HepG2 (cell line): ENCODE data around the gene TOB2. TPM values are rescaled to one million over a fixed set of nuclear protein-coding genes. Genes with fewer than 3 reads are reported as not detected.

Source experiments
- ASH2L ChIP-seq: fragments of 300-600, 200-600 bp; sonication (generic); IDR thresholded peaks from 2 replicates; pipeline ENCODE4 v1.7.0; 2017; ENCODE audit warnings: low read depth, mild to moderate bottlenecking, moderate library complexity, mixed read lengths, low read length; ENCODE audit not compliant: insufficient read length
- EZH2 ChIP-seq: conservative IDR thresholded peaks from 2 replicates; pipeline ENCODE4 v1.6.1; 2012; ENCODE audit warnings: mild to moderate bottlenecking, low read depth, low read length, moderate library complexity
- FOXK1 ChIP-seq: sonication (generic); formaldehyde crosslinking; IDR thresholded peaks from 2 replicates; pipeline ENCODE4 v1.4.0; 2020; ENCODE audit warnings: low read depth, missing genetic modification reagents, borderline replicate concordance
- GABPB1 ChIP-seq: IDR thresholded peaks from 2 replicates; pipeline ENCODE4 v1.6.1; 2016; ENCODE audit warnings: mild to moderate bottlenecking, missing genetic modification reagents, moderate library complexity, missing compliant biosample characterization
- HMG20B ChIP-seq: conservative IDR thresholded peaks from 2 replicates; pipeline ENCODE4 v1.6.1; 2016; ENCODE audit warnings: missing genetic modification reagents, missing compliant biosample characterization
- MXD4 ChIP-seq: IDR thresholded peaks from 2 replicates; pipeline ENCODE4 v1.6.1; 2016; ENCODE audit warnings: mild to moderate bottlenecking, missing biosample characterization, missing genetic modification reagents
- SNRNP70 ChIP-seq: fragments of 200-400 bp; formaldehyde crosslinking; IDR thresholded peaks from 2 replicates; pipeline ENCODE4 v1.6.1; 2017; ENCODE audit warnings: mild to moderate bottlenecking, low read depth, low read length, moderate library complexity
- ZKSCAN1 ChIP-seq: fragments of 150-350 bp; IDR thresholded peaks from 2 replicates; pipeline ENCODE4 v1.6.1; 2014; ENCODE audit warnings: low read length
- ZSCAN21 ChIP-seq: sonication (generic); formaldehyde crosslinking; IDR thresholded peaks from 2 replicates; pipeline ENCODE4 v1.8.0; 2022; ENCODE audit warnings: mild to moderate bottlenecking, missing genetic modification reagents, moderate library complexity, borderline replicate concordance
- polyA plus RNA-seq, 8 experiments: library from polyadenylated mRNA; depleted of rRNA in 3 of 8; stranded (reverse) in 7 of 8; unstranded in 1 of 8; fragments of >200 nt; fragmentation: Illumina TruSeq in 4 of 8; extraction: Trizol in 4 of 8; gene quantifications; 2 replicates each; pipeline versions ENCODE4 v1.2.1 to v1.2.3, GENCODE V29; 2011 to 2016; ENCODE audit warnings: low read depth in 4 of 8, missing spikeins in 1 of 8, mixed read lengths in 1 of 8; ENCODE audit not compliant: insufficient read depth in 1 of 8
- total RNA-seq, 5 experiments: library from RNA; depleted of rRNA; stranded (reverse); fragments of >200 nt; fragmentation: Illumina TruSeq; extraction: Trizol; gene quantifications; 2 replicates each; pipeline ENCODE4 v1.2.3, GENCODE V29; 2016; ENCODE audit warnings: low read depth in 1 of 5
- TF ChIP-seq, protein P1 (sequence below): sonication (generic); formaldehyde crosslinking; conservative IDR thresholded peaks from 2 replicates; pipeline ENCODE4 v1.8.0; 2022; ENCODE audit warnings: mild to moderate bottlenecking, moderate library complexity, missing genetic modification reagents
- TF ChIP-seq, protein P2 (sequence below): sonication (generic); formaldehyde crosslinking; IDR thresholded peaks from 2 replicates; pipeline ENCODE4 v1.5.0; 2020; ENCODE audit warnings: mild to moderate bottlenecking, missing genetic modification reagents, borderline replicate concordance
- TF ChIP-seq, protein P3 (sequence below): IDR thresholded peaks from 2 replicates; pipeline ENCODE4 v1.6.1; 2012; ENCODE audit warnings: low read depth, low read length, improper control_type of control experiment
- TF ChIP-seq, protein P4 (sequence below): sonication (generic); formaldehyde crosslinking; IDR thresholded peaks from 2 replicates; pipeline ENCODE4 v1.5.1; 2020; ENCODE audit warnings: mild to moderate bottlenecking, missing genetic modification reagents, moderate library complexity
- TF ChIP-seq, protein P5 (sequence below): sonication (generic); formaldehyde crosslinking; IDR thresholded peaks from 2 replicates; pipeline ENCODE4 v1.4.0; 2020; ENCODE audit warnings: missing genetic modification reagents

The TOB2 gene
- total and polyA plus RNA-seq, 2 of the 13 experiments (the other 11 are each of a cell fraction or from before 2014, with no cell fraction given), result 12.2 to 13.7 TPM

DNA sequence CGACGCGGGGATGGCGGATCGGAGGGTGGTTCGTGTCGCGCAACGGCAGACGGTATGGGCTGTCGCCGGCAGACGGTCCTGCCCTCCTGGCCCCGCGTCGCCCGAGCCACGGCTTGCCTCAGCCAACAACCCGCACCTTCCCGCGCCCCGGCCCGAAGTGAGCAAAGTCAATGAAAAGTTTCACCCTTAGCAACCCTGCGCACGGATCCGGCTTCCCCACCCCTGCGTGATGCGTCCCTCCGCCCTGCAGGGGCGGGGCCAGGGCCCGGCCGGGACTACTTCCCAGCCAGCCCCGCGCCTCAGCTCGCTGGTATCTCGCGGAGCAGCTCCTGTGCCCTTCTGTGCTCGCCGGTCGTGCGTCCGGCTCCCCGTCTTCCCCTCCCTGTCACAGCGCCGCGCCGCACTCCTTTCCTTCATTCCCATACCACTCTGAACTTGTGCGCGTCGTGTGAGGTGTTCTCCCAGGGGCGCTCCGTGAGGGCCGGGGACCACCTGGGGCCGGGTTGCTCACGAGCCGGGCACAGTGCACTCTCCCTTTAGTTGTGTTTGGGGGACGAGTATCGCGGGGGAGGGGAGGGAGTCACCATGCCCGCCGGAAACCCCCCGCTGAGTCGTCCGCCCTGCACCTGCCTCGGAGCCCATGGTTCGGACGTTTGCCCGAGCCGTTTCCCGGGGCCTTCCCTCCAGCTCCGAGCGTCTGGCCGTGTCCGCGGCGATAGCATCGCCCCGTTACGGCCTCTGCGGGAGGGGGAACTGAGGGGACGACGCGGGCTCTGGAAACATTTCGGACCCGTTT is at the start of gene TOB2 (continued):
- TF ChIP-seq, protein P1, sequence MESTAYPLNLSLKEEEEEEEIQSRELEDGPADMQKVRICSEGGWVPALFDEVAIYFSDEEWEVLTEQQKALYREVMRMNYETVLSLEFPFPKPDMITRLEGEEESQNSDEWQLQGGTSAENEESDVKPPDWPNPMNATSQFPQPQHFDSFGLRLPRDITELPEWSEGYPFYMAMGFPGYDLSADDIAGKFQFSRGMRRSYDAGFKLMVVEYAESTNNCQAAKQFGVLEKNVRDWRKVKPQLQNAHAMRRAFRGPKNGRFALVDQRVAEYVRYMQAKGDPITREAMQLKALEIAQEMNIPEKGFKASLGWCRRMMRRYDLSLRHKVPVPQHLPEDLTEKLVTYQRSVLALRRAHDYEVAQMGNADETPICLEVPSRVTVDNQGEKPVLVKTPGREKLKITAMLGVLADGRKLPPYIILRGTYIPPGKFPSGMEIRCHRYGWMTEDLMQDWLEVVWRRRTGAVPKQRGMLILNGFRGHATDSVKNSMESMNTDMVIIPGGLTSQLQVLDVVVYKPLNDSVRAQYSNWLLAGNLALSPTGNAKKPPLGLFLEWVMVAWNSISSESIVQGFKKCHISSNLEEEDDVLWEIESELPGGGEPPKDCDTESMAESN (CRISPR knock-in tag), result peak; percentile 97
- peak; percentile 94 for TF ChIP-seq MXD4 (CRISPR knock-in tag)
- TF ChIP-seq, protein P2, sequence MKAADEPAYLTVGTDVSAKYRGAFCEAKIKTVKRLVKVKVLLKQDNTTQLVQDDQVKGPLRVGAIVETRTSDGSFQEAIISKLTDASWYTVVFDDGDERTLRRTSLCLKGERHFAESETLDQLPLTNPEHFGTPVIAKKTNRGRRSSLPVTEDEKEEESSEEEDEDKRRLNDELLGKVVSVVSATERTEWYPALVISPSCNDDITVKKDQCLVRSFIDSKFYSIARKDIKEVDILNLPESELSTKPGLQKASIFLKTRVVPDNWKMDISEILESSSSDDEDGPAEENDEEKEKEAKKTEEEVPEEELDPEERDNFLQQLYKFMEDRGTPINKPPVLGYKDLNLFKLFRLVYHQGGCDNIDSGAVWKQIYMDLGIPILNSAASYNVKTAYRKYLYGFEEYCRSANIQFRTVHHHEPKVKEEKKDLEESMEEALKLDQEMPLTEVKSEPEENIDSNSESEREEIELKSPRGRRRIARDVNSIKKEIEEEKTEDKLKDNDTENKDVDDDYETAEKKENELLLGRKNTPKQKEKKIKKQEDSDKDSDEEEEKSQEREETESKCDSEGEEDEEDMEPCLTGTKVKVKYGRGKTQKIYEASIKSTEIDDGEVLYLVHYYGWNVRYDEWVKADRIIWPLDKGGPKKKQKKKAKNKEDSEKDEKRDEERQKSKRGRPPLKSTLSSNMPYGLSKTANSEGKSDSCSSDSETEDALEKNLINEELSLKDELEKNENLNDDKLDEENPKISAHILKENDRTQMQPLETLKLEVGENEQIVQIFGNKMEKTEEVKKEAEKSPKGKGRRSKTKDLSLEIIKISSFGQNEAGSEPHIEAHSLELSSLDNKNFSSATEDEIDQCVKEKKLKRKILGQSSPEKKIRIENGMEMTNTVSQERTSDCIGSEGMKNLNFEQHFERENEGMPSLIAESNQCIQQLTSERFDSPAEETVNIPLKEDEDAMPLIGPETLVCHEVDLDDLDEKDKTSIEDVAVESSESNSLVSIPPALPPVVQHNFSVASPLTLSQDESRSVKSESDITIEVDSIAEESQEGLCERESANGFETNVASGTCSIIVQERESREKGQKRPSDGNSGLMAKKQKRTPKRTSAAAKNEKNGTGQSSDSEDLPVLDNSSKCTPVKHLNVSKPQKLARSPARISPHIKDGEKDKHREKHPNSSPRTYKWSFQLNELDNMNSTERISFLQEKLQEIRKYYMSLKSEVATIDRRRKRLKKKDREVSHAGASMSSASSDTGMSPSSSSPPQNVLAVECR, result peak; percentile 96; the same call in 1 of the 2 replicates
- TF ChIP-seq ASH2L, result peak; percentile 55
- peak; percentile 89 for TF ChIP-seq GABPB1 (CRISPR knock-in tag)
- no peak for TF ChIP-seq SNRNP70
- TF ChIP-seq, protein P3, sequence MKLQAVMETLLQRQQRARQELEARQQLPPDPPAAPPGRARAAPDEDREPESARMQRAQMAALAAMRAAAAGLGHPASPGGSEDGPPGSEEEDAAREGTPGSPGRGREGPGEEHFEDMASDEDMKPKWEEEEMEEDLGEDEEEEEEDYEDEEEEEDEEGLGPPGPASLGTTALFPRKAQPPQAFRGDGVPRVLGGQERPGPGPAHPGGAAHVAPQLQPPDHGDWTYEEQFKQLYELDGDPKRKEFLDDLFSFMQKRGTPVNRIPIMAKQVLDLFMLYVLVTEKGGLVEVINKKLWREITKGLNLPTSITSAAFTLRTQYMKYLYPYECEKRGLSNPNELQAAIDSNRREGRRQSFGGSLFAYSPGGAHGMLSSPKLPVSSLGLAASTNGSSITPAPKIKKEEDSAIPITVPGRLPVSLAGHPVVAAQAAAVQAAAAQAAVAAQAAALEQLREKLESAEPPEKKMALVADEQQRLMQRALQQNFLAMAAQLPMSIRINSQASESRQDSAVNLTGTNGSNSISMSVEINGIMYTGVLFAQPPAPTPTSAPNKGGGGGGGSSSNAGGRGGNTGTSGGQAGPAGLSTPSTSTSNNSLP, result peak; percentile 64; the same call in 1 of the 2 replicates
- TF ChIP-seq, protein P4, sequence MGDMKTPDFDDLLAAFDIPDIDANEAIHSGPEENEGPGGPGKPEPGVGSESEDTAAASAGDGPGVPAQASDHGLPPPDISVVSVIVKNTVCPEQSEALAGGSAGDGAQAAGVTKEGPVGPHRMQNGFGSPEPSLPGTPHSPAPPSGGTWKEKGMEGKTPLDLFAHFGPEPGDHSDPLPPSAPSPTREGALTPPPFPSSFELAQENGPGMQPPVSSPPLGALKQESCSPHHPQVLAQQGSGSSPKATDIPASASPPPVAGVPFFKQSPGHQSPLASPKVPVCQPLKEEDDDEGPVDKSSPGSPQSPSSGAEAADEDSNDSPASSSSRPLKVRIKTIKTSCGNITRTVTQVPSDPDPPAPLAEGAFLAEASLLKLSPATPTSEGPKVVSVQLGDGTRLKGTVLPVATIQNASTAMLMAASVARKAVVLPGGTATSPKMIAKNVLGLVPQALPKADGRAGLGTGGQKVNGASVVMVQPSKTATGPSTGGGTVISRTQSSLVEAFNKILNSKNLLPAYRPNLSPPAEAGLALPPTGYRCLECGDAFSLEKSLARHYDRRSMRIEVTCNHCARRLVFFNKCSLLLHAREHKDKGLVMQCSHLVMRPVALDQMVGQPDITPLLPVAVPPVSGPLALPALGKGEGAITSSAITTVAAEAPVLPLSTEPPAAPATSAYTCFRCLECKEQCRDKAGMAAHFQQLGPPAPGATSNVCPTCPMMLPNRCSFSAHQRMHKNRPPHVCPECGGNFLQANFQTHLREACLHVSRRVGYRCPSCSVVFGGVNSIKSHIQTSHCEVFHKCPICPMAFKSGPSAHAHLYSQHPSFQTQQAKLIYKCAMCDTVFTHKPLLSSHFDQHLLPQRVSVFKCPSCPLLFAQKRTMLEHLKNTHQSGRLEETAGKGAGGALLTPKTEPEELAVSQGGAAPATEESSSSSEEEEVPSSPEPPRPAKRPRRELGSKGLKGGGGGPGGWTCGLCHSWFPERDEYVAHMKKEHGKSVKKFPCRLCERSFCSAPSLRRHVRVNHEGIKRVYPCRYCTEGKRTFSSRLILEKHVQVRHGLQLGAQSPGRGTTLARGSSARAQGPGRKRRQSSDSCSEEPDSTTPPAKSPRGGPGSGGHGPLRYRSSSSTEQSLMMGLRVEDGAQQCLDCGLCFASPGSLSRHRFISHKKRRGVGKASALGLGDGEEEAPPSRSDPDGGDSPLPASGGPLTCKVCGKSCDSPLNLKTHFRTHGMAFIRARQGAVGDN (CRISPR knock-in tag), result peak; percentile 78
- no peak for TF ChIP-seq EZH2
- peak; percentile 94 for TF ChIP-seq ZSCAN21 (CRISPR knock-in tag)
- peak; percentile 76; the same call in 1 of the 2 replicates for TF ChIP-seq ZKSCAN1
- TF ChIP-seq, protein P5, sequence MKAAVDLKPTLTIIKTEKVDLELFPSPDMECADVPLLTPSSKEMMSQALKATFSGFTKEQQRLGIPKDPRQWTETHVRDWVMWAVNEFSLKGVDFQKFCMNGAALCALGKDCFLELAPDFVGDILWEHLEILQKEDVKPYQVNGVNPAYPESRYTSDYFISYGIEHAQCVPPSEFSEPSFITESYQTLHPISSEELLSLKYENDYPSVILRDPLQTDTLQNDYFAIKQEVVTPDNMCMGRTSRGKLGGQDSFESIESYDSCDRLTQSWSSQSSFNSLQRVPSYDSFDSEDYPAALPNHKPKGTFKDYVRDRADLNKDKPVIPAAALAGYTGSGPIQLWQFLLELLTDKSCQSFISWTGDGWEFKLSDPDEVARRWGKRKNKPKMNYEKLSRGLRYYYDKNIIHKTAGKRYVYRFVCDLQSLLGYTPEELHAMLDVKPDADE (CRISPR knock-in tag), result no peak
- peak; percentile 68 for TF ChIP-seq HMG20B (CRISPR knock-in tag)
- peak; percentile 89; the same call in 1 of the 2 replicates for TF ChIP-seq FOXK1
